NCI-H1048 (cell line): Measurements from ENCODE around the gene IFNK.

ENCODE experiments used
- DNase-seq: peaks from one replicate; lab custom pipeline; 2025; lab: John Stamatoyannopoulos, UW

Gene IFNK

GRCh38 chr9:27538647-27539046 lies 14.6 kb downstream of the IFNK start:
- DNase-seq = no peak

- DNase-seq = no peak
Measured at GRCh38 chr9:27539479-27540441, 15.7 kb downstream of the IFNK start.

- DNase-seq = no peak
Measured at GRCh38 chr9:27540502-27540901, 16.4 kb downstream of the IFNK start.

GRCh38 chr9:27541740-27542139 lies 17.6 kb downstream of the IFNK start:
- no peak for DNase-seq

- DNase-seq = no peak
Measured at GRCh38 chr9:27542508-27542907, 18.4 kb downstream of the IFNK start.

GRCh38 chr9:27545471-27545870 lies 21.4 kb downstream of the IFNK start:
- DNase-seq = no peak

GRCh38 chr9:27548055-27548741 lies 24.1 kb downstream of the IFNK start:
- DNase-seq = no peak

- DNase-seq = no peak
Measured at GRCh38 chr9:27549196-27549755, 25.2 kb downstream of the IFNK start.

- DNase-seq = no peak
Measured at GRCh38 chr9:27554712-27555111, 30.6 kb downstream of the IFNK start.

GRCh38 chr9:27556470-27556869 lies 32.4 kb downstream of the IFNK start:
- no peak for DNase-seq

GRCh38 chr9:27558307-27558706 lies 34.2 kb downstream of the IFNK start:
- no peak for DNase-seq

- DNase-seq = no peak
Measured at GRCh38 chr9:27560457-27560856, 36.4 kb downstream of the IFNK start.

- no peak for DNase-seq
Measured at GRCh38 chr9:27561685-27562084, 37.6 kb downstream of the IFNK start.

- DNase-seq = no peak
Measured at GRCh38 chr9:27563738-27564430, 39.8 kb downstream of the IFNK start.

- no peak for DNase-seq
Measured at GRCh38 chr9:27564670-27565069, 40.6 kb downstream of the IFNK start.

- no peak for DNase-seq
Measured at GRCh38 chr9:27565696-27566095, 41.6 kb downstream of the IFNK start.

- DNase-seq = no peak
Measured at GRCh38 chr9:27566118-27566517, 42.0 kb downstream of the IFNK start.

- DNase-seq = no peak
Measured at GRCh38 chr9:27569406-27569805, 45.3 kb downstream of the IFNK start.

GRCh38 chr9:27571011-27571410 lies 46.9 kb downstream of the IFNK start:
- DNase-seq = no peak

GRCh38 chr9:27572061-27572460 lies 48.0 kb downstream of the IFNK start:
- DNase-seq = no peak

- DNase-seq = no peak
Measured at GRCh38 chr9:27572566-27572917, 48.5 kb downstream of the IFNK start.

- DNase-seq = peak; percentile 66
Measured at GRCh38 chr9:27572918-27573633, 49.0 kb downstream of the IFNK start, which contains the start of gene C9orf72. TSS of gene C9orf72 (minus strand) at chr9:27573481. CDS start at chr9:27567120, 6,361 bp downstream.
